ENCODE measurements around the gene LEO1. TPM values are rescaled to one million over a fixed set of nuclear protein-coding genes. Genes with fewer than 3 reads are reported as not detected.

LEO1 gene
- total RNA-seq, result 11.4 TPM

GRCh38 chr15:51971375-51972133, at the start of gene LEO1:
Gene LEO1 (minus strand): TSS chr15:51971778. CDS start chr15:51971745, 33 bp downstream.

GRCh38 chr15:52018693-52019393, 47.3 kb upstream of the LEO1 start, which contains the start of gene MAPK6:
Gene MAPK6 (plus strand): TSS chr15:52019219. CDS start chr15:52046461, 27,242 bp downstream.

Small RNA genes within 50 kb of the gene (small RNA-seq; reads per million reads assigned to genes)
- not detected for gene RNU6-90P (ENCODE audit: low replicate concordance)

Other genes with a start within 250 kb of the LEO1 start
- 6.6 TPM for gene LYSMD2, start 234.1 kb downstream of the LEO1 start, total RNA-seq
- gene TMOD2, start 220.2 kb downstream of the LEO1 start, total RNA-seq, result 6.4 TPM
- 40.0 TPM for gene TMOD3, start 142.1 kb downstream of the LEO1 start, total RNA-seq
- gene MAPK6, start 47.4 kb upstream of the LEO1 start, total RNA-seq, result 22.1 TPM
- gene BCL2L10, start 141.0 kb upstream of the LEO1 start, total RNA-seq, result 1.1 TPM
- gene GNB5, start 219.6 kb upstream of the LEO1 start, total RNA-seq, result 32.5 TPM

Data from metanephros (tissue), 2 donors.